ENCODE measurements around the gene TRIM73. TPM values are rescaled to one million over a fixed set of nuclear protein-coding genes. Genes with fewer than 3 reads are reported as not detected.
"Not testable (repeated sequence)": the region's sequence is repeated elsewhere in the genome, so short reads cannot be mapped to it uniquely, and the experiment has no call there.

The TRIM73 gene
- 1 to 10 TPM; 2.0 to 2.6 TPM for total RNA-seq

DNA sequence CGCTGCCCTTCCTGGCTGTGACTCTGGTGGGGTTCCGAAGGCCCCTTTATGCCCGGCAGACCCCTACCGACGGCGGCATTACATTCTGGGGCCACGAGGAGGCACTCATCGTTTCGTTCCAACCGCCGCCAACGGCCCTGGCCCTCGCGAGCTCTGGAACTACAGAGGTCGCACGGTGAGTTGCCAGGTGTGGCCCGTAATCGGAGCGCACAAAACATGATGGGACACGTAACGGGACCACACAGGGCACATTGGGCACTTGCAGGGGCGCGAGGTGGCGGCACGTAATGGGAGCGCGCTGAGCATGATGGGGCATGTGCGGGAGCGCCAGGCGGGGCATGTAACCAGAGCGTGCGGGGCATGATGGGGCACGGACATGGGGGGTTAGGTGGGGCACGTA is at the start of gene TRIM73:
TSS of gene TRIM73 (plus strand) at position 301 of the 400 bp plus-strand sequence. CDS start 3,305 bp downstream, outside the sequence.
- CTCF ChIA-PET, POLR2A ChIA-PET: not testable (repeated sequence)

DNA sequence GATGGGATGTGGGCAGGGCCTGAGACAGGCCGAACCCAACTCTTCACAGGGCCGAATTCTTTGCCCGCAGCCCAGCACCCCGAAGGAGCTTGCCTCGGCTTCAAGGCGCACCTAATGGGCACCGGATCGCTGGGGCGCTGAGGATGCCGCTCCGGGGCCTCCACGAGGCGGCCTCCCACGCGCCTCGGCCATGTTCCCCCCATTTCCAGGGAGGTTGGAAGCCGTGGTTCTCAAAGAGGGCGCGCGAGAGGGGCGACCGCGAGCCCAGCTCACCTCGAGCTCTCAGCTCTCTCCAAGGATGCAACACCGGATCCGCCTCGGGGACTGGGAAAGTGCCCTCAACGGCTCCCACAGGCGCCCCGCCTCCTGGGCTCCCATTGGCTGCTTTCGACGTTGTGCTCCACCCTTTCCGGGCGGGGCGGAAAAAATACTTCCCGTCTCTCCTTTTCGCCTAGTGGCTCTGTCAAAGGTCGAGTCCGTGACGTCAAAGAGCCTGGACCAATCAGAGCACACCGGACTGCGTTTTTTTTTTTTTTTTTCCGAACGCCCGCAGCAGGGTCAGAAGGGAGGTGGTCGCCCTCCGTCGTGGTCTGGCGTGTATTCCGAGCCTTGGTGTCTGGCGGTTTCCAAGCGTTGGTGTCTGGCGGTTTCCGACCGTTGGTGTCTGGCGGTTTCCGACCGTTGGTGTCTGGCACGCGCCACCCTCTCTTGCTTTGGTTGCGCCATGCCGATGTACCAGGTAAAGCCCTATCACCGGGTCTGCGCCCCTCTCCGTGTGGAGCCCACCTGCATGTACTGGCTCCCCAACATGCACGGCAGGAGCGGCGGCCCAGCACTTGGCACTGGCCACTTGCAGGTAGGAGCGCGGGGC is 36.5 kb upstream of the TRIM73 start:
- POLR2A ChIA-PET, CTCF ChIA-PET: not testable (repeated sequence)

DNA sequence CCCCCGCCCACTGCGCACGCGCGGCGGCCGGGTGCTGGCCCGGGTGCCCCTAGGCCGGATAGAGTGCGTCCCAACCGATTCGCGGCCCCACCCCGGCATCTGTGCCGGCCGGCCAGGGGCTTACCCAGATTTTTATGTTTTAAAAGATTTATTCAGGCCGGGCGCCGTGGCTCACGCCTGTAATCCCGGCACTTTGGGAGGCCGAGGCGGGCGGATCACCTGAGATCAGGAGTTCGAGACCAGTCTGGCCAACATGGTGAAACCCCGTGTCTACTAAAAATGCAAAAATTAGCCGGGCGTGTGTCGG is 35.9 kb upstream of the TRIM73 start:
- POLR2A ChIA-PET, CTCF ChIA-PET: not testable (repeated sequence)

- CTCF ChIA-PET, POLR2A ChIA-PET: not testable (repeated sequence)
Measured at GRCh38 chr7:75364079-75364478, 31.4 kb upstream of the TRIM73 start.

GRCh38 chr7:75366643-75367042 is 28.8 kb upstream of the TRIM73 start:
- POLR2A ChIA-PET, CTCF ChIA-PET: not testable (repeated sequence)

DNA sequence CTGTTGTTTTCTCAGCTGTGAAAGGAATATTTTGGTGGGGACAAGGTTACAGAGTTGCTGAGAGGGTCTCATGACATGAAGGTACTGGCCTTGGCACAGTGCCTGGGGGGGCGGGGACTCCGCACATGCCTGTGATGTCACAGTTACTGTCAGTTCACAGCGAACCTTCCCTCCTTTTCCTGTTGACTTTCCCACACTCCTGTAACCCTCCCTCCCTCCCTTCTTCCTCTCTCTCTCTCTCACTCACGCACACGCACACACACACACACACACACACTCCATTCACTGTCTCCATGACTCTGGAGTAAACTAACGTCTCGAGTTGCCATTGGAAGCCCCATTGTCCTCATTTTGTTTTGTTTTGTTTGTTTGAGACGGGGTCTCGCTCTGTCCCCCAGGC is 28.1 kb upstream of the TRIM73 start:
- POLR2A ChIA-PET, CTCF ChIA-PET: not testable (repeated sequence)

- CTCF ChIA-PET, POLR2A ChIA-PET: not testable (repeated sequence)
Measured at GRCh38 chr7:75374144-75374518, 21.3 kb upstream of the TRIM73 start.

- POLR2A ChIA-PET, CTCF ChIA-PET: not testable (repeated sequence)
Measured at GRCh38 chr7:75374519-75375317, 20.7 kb upstream of the TRIM73 start.

DNA sequence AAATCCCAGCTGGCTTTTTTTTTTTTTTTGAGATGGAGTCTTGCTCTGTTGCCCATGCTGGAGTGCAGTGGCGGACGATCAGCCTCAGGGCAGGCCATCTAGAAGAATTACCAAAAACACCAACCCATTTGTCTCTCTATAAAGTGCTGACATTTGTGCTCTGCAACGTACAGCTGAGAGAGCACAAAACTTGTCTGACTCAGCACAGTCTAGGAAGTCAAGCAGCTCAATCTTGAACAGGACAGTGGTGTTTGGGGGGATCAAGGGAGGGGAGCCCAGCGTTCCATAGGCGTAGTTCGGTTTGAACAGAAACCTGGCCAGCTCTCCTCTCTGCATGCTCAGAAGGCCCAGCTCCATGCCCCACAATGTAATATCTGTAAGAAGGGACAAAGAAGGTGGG is 2.2 kb upstream of the TRIM73 start:
- POLR2A ChIA-PET, CTCF ChIA-PET: not testable (repeated sequence)

- POLR2A ChIA-PET, CTCF ChIA-PET: not testable (repeated sequence)
Measured at GRCh38 chr7:75397865-75398264, 2.4 kb downstream of the TRIM73 start.

DNA sequence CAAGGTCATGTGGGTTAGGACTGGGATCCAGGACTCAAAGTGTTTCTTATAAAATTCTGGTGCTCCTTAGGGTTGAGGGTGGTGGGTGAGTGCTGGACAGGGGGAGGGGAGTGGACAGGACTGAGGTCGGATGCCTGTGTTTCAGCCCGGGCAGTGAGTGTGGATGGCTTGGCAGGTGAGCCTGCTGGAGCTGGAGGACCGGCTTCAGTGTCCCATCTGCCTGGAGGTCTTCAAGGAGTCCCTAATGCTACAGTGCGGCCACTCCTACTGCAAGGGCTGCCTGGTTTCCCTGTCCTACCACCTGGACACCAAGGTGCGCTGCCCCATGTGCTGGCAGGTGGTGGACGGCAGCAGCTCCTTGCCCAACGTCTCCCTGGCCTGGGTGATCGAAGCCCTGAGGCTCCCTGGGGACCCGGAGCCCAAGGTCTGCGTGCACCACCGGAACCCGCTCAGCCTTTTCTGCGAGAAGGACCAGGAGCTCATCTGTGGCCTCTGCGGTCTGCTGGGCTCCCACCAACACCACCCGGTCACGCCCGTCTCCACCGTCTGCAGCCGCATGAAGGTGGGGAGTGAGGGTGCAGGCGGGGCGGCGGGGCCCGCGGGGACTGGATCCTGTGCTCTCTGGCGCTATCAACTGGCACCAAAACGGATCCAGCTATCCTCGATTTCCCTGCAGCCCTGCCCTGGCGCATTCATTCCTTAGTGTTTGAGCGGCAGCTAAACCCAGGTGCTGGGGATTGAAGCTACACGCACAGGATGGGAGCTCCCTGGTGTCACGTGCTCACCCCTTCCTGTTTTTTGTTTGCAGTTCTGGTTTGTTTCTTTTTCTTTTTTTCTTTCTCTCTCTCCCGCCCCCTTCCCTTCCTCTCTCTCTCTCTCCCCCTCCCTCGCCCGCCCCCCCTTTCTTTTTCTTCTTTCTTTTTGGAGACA is 3.6 kb downstream of the TRIM73 start:
- POLR2A ChIA-PET: not testable (repeated sequence)

GRCh38 chr7:75400575-75400974 is 5.1 kb downstream of the TRIM73 start:
- POLR2A ChIA-PET, CTCF ChIA-PET: not testable (repeated sequence)

More for the DNA sequence above, 3.6 kb downstream of the TRIM73 start:
- CTCF ChIA-PET: not testable (repeated sequence)

DNA sequence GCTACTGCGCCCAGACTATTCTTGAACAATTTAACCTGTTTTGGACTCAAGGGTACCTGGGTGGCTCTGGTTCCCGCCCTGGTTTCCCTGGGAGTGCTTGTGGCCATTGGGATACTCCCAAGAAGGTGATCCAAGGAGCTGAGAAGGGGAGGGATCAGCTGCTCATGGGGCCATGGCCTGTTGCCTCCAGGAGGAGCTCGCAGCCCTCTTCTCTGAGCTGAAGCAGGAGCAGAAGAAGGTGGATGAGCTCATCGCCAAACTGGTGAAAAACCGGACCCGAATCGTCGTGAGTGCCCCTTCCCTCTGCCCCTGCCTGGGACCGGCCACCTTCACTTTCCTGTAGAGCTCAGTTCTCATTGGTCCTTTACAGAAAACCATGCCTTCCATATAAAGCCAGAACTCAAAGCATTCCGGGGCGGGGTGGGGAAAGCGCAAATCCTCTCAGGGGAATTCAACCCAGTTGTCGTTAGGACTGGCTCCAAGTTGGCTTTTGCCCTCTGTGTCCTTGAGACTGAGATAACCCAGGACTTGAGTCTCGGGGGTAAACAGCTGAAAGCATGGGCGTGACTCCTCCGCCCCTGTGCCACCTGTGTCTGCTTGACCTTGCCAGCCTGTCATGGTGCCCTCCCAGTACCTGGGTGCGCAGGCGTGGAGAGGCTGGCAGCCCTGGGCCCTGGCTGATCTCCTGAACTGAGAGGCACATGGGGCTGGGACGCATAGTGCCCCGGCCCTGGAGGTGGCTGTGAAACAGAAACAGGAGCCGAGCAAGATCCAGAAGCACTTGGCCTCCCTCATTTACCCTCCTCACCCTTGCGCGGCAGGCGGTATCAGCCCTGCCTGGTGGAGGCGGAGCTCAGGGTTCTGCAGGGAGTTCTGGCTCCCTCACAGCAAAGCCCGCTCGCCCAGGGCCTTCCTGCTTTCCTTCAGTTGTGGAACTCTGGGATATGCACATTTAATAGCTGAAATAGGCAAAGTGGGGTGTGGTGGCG is 8.3 kb downstream of the TRIM73 start:
- CTCF ChIA-PET, POLR2A ChIA-PET: not testable (repeated sequence)

- CTCF ChIA-PET, POLR2A ChIA-PET: not testable (repeated sequence)
Measured at GRCh38 chr7:75404663-75405062, 9.2 kb downstream of the TRIM73 start.

DNA sequence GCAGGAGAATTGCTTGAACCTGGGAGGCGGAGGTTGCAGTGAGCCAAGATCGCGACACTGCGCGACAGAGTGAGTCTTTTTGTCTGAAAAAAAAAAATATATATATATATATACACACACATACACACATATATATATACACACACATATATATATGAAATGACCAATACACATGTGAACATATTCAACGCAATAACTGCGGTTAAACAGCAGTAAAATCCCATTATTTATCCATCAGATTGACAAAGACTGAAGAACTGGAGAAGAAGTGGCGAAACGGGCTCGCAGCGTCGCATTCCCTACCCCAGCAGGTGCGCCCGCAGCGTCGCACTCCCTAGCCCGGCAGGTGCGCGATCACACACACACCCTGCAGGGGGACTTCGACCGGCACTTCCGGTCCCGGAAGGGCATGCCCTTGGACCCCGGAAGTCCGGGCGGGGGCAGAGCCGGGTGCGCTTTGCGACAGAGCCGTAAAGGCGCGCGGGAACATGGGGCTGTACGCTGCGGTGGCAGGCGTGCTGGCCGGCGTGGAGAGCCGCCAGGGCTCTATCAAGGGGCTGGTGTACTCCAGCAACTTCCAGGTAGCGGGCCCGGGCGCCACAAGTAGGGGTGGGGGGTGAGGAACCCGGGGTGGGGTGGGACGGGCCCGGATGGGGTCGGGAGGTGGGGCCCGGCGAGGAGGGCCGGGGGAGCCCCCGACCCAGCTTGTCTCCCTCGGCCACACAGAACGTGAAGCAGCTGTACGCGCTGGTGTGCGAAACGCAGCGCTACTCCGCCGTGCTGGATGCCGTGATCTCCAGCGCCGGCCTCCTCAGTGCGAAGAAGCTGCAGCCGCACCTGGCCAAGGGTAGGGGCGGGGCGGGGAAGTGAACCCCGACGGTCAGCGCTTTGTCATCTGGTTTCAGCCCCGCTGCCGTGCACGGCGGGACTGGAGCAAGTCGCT is 14.7 kb downstream of the TRIM73 start:
- POLR2A ChIA-PET, CTCF ChIA-PET: not testable (repeated sequence)

DNA sequence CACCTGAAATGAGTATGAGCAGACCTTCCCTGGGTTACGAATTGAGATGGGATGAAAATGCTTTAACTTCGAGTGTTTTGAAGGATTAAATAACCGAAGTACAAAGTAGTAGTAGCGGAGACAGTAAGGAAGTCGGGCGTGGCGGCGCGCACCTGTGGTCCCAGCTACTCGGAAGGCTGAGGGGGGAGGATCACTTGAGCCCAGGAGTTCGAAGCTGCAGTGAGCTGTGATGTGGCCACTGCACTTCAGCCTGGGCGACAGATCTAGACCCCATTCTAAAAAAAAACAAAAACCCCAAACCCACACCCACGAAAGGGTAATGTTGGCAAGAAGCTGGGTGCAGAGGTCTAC is 15.4 kb downstream of the TRIM73 start:
- POLR2A ChIA-PET: not testable (repeated sequence)

DNA sequence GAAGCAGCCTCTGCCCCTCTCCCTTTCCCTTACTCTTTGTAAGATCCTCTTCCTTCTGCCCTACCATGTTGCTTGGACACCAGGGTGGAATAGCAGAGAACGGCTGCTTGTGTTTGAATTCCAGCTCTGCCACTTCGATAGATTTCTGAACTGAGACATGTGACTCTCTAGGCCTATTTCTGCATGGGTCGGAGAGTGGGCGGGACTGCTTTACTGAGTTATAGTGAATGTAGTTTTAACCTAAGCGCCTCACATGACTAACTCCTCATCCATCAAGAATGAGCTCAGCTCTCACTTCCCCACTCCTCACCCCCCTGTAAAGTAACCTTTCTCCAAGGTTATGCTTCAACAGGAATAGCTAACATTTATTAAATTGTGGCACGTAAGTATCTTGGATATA is 18.8 kb downstream of the TRIM73 start:
- CTCF ChIA-PET, POLR2A ChIA-PET: not testable (repeated sequence)

More for the DNA sequence above, 15.4 kb downstream of the TRIM73 start:
- CTCF ChIA-PET: not testable (repeated sequence)

DNA sequence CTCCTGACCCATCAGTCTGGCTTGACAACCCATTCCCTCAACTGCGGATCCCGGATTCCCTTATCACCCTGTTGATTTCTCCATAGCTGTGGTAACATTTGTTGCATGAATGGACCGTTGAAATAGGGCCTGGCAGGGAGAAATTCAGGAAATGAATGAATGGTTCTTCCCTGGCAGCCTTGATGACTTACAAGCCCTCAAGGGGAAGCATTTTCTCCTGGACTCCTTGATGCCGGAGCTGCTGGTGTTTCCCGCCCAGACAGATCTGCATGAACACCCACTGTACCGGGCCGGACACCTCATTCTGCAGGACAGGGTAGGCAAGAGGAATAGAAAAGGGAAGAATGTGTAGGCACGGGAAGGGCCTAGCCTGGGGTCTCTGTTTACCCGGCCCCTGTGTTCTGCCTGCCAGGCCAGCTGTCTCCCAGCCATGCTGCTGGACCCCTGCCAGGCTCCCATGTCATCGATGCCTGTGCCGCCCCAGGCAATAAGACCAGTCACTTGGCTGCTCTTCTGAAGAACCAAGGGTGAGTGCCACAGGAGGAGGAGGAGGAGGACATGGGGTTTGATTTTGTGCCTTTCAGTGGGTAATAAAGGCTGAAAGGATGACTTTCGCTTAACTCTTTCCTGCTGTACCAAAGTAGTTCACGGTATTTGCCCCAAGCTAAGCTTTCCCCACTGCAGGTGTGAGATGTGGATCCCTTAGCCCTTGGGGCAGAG is 19.4 kb downstream of the TRIM73 start:
- CTCF ChIA-PET, POLR2A ChIA-PET: not testable (repeated sequence)
